ENCODE measurements around the gene SLC44A5. TPM values are rescaled to one million over a fixed set of nuclear protein-coding genes. Genes with fewer than 3 reads are reported as not detected.
"Not testable (repeated sequence)": the region's sequence is repeated elsewhere in the genome, so short reads cannot be mapped to it uniquely, and the experiment has no call there.

SLC44A5 gene
- total RNA-seq = 3.7 and 4.4 TPM in 2 replicates

DNA sequence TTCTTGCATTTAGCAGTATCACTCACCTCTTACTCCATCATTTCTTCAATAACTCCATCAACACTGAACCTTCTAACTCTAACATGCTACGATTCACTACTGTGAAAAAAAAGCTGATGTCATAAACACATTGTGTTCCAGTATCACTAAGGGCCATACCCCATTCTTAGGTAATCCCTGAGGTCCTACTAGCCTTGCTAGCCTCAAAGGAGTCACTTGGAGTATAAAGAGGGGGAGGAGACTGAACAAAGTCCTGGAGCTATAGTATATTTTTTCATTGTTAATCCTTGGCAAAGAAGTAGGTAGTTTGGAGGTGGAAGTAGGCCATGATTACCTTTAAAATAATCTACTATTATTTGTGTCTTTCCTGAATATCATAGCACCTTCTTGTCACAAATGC, at the start of gene SLC44A5:
Gene SLC44A5, minus strand, starts transcription at position 101 of the 400 bp plus-strand sequence. CDS start 69,667 bp downstream, outside the sequence.
- TF ChIP-seq, protein P1, sequence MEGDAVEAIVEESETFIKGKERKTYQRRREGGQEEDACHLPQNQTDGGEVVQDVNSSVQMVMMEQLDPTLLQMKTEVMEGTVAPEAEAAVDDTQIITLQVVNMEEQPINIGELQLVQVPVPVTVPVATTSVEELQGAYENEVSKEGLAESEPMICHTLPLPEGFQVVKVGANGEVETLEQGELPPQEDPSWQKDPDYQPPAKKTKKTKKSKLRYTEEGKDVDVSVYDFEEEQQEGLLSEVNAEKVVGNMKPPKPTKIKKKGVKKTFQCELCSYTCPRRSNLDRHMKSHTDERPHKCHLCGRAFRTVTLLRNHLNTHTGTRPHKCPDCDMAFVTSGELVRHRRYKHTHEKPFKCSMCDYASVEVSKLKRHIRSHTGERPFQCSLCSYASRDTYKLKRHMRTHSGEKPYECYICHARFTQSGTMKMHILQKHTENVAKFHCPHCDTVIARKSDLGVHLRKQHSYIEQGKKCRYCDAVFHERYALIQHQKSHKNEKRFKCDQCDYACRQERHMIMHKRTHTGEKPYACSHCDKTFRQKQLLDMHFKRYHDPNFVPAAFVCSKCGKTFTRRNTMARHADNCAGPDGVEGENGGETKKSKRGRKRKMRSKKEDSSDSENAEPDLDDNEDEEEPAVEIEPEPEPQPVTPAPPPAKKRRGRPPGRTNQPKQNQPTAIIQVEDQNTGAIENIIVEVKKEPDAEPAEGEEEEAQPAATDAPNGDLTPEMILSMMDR (IDR thresholded peaks at IDR 0.05; ENCODE audit: insufficient read depth, low read length, poor library complexity, severe bottlenecking) = no peak
- DNase-seq (ENCODE audit: low read depth) = no peak
- peaks cover 16% of the 10 kb centered on the region for H3K27me3 ChIP-seq (ENCODE audit: control insufficient read depth, insufficient read depth, low read length)
- no peak within 1 kb of the TSS for H3K4me3 ChIP-seq (ENCODE audit: low read depth, low read length)
- no peaks in the 10 kb centered on the region for H3K36me3 ChIP-seq (ENCODE audit: control insufficient read depth, insufficient read depth, low read length)

GRCh38 chr1:75655931-75656330, 45.0 kb upstream of the SLC44A5 start:
- Histone ChIP-seq H3K27me3 (ENCODE audit: control insufficient read depth, insufficient read depth, low read length) (no peaks in the 10 kb centered on the region), H3K4me3 (ENCODE audit: low read depth, low read length) (no peak overlapping the region), H3K36me3 (ENCODE audit: control insufficient read depth, insufficient read depth, low read length) (no peaks in the 10 kb centered on the region)
- no peak for DNase-seq (ENCODE audit: low read depth)
- TF ChIP-seq, protein P1 (IDR thresholded peaks at IDR 0.05; ENCODE audit: insufficient read depth, low read length, poor library complexity, severe bottlenecking) = no peak

DNA sequence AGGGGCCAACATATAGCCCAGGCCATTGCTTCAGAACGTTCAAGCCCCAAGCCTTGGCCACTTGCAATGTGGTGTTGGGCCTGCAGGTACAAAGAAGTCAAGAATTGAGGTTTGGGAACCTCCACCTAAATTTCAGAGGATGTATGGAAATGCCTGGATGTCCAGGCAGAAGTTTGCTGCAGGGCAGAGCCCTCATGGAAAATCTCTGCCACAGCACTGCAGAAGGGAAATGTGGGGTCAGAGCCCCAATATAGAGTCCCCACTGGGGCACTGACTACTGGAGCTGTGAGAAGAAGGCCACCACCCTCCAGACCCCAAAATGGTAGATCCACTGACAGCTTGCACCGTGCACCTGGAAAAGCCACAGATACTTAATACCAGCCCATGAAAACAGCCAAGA, 36.3 kb upstream of the SLC44A5 start:
- H3K4me3 ChIP-seq (ENCODE audit: low read depth, low read length); H3K36me3 ChIP-seq (ENCODE audit: control insufficient read depth, insufficient read depth, low read length); DNase-seq (ENCODE audit: low read depth); H3K27me3 ChIP-seq (ENCODE audit: control insufficient read depth, insufficient read depth, low read length): not testable (repeated sequence)

DNA sequence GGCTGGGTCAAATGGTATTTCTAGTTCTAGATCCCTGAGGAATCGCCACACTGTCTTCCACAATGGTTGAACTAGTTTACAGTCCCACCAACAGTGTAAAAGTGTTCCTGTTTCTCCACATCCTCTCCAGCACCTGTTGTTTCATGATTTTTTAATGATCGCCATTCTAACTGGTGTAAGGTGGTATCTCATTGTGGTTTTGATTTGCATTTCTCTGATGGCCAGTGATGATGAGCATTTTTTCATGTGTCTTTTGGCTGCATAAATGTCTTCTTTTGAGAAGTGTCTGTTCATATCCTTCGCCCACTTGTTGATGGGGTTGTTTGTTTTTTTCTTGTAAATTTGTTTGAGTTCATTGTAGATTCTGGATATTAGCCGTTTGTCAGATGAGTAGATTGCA, 34.2 kb upstream of the SLC44A5 start:
- DNase-seq (ENCODE audit: low read depth); H3K27me3 ChIP-seq (ENCODE audit: control insufficient read depth, insufficient read depth, low read length); H3K36me3 ChIP-seq (ENCODE audit: control insufficient read depth, insufficient read depth, low read length); H3K4me3 ChIP-seq (ENCODE audit: low read depth, low read length): not testable (repeated sequence)

DNA sequence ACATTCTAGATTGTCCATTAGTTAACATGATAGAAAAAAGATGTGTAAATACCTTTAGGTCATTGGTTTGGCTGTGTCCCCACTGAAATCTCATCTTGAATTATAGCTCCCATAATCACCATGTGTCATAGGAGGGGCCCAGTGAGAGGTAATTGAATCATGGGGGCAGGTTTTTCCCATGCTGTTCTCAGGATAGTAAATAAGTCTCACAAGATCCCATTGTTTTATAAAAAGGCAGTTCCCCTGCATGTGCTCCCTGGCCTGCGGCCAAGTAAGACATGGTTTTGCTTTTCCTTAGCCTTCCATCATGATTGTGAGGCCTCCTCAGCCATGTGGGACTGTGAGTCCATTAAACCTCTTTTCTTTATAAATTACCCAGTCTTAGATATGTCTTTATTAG, 32.5 kb upstream of the SLC44A5 start:
- Histone ChIP-seq H3K4me3 (ENCODE audit: low read depth, low read length) (no peak overlapping the region), H3K36me3 (ENCODE audit: control insufficient read depth, insufficient read depth, low read length) (no peaks in the 10 kb centered on the region), H3K27me3 (ENCODE audit: control insufficient read depth, insufficient read depth, low read length) (no peaks in the 10 kb centered on the region)
- no peak for DNase-seq (ENCODE audit: low read depth)
- TF ChIP-seq, protein P1 (IDR thresholded peaks at IDR 0.05; ENCODE audit: insufficient read depth, low read length, poor library complexity, severe bottlenecking) = no peak

GRCh38 chr1:75641325-75641724, 30.4 kb upstream of the SLC44A5 start:
- TF ChIP-seq, protein P1 (IDR thresholded peaks at IDR 0.05; ENCODE audit: insufficient read depth, low read length, poor library complexity, severe bottlenecking) = no peak
- DNase-seq (ENCODE audit: low read depth) = no peak
- Histone ChIP-seq H3K4me3 (ENCODE audit: low read depth, low read length) (no peak overlapping the region), H3K27me3 (ENCODE audit: control insufficient read depth, insufficient read depth, low read length) (no peaks in the 10 kb centered on the region), H3K36me3 (ENCODE audit: control insufficient read depth, insufficient read depth, low read length) (no peaks in the 10 kb centered on the region)

DNA sequence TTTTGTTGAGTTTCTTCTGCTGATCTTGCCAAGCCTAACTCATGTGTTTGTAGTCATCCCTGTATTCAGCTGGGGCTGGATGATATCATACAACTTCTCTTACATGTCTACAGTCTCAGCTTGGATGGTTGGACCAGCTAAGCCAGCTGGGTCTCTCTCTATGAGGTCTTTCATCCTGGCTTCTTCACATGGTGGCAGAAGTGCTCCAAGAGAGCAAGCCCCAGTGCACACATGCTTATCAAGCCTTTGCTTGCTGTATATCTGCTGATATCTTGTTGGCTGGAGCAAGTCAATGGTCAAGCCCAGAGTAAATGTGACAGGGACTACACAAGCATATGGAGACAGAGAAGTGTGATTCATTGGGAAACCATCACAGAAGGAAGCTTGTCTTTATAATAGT, 29.2 kb upstream of the SLC44A5 start:
- Histone ChIP-seq H3K27me3 (ENCODE audit: control insufficient read depth, insufficient read depth, low read length) (no peaks in the 10 kb centered on the region), H3K36me3 (ENCODE audit: control insufficient read depth, insufficient read depth, low read length) (no peaks in the 10 kb centered on the region), H3K4me3 (ENCODE audit: low read depth, low read length) (no peak overlapping the region)
- TF ChIP-seq, protein P1 (IDR thresholded peaks at IDR 0.05; ENCODE audit: insufficient read depth, low read length, poor library complexity, severe bottlenecking) = no peak
- DNase-seq (ENCODE audit: low read depth) = no peak

Measured in kidney epithelial cell (primary cell).